K562 (cell line): Measurements from ENCODE around the gene ABCG5. TPM values are rescaled to one million over a fixed set of nuclear protein-coding genes. Genes with fewer than 3 reads are reported as not detected.

Source experiments
- HDAC8 ChIP-seq: fragments of 450-650 bp; IDR thresholded peaks from 2 replicates; pipeline ENCODE4 v1.6.1; 2016; ENCODE audit warnings: mild to moderate bottlenecking, missing genetic modification characterization, moderate library complexity, missing compliant biosample characterization
- MTA3 ChIP-seq: fragments of 450-650 bp; formaldehyde crosslinking; IDR thresholded peaks from 2 replicates; pipeline ENCODE4 v1.6.1; 2017; ENCODE audit warnings: mild to moderate bottlenecking, borderline replicate concordance
- PTRF ChIP-seq: fragments of 450-650 bp; IDR thresholded peaks from 2 replicates; pipeline ENCODE4 v1.6.1; 2016; ENCODE audit warnings: mild to moderate bottlenecking, missing genetic modification characterization, missing compliant biosample characterization
- ZNF586 ChIP-seq: fragments of 450-650 bp; formaldehyde crosslinking; conservative IDR thresholded peaks from 2 replicates; pipeline ENCODE4 v1.4.0; 2020; ENCODE audit warnings: mild to moderate bottlenecking, moderate library complexity
- ZNF717 ChIP-seq: fragments of 250-450 bp; sonication (Bioruptor Pico); IDR thresholded peaks from 2 replicates; pipeline ENCODE4 v1.5.0; 2021
- polyA plus RNA-seq, 8 experiments: library from polyadenylated mRNA; depleted of rRNA in 4 of 8; stranded (reverse) in 5 of 8; unstranded in 3 of 8; fragments of >200 nt; fragmentation: Nextera tagmentation in 2 of 8; fragmentation: Illumina TruSeq in 1 of 8; extraction: Ambion mirVana in 2 of 8; extraction: Trizol in 1 of 8; gene quantifications; 2 replicates each; pipeline versions ENCODE4 v1.2.1 to v1.2.3, GENCODE V29; 2011 to 2014; ENCODE audit warnings: inconsistent platforms in 1 of 8, missing spikeins in 1 of 8
- total RNA-seq, 7 experiments: library from RNA; depleted of rRNA in 6 of 7; stranded (reverse); fragments of >200 nt in 6 of 7; fragmentation: Illumina TruSeq in 2 of 7; extraction: Trizol in 2 of 7; gene quantifications; 2 replicates each; pipeline versions ENCODE4 v1.2.1 to v1.2.3, GENCODE V29; 2011 to 2021; ENCODE audit warnings: low replicate concordance in 1 of 7
- TF ChIP-seq, protein P1 (sequence below), 2 experiments: fragments of 450-650 bp in 1 of 2; sonication (generic) in 1 of 2; formaldehyde crosslinking in 1 of 2; IDR thresholded peaks; 2 replicates each; pipeline versions ENCODE4 v1.7.1 to v1.9.0; 2016 to 2022; ENCODE audit warnings: inconsistent platforms in 1 of 2, mild to moderate bottlenecking in 1 of 2, missing genetic modification reagents in 1 of 2
- TF ChIP-seq, protein P2 (sequence below): fragments of 450-650 bp; IDR thresholded peaks from 2 replicates; pipeline ENCODE4 v1.6.1; 2018; ENCODE audit warnings: mild to moderate bottlenecking, low read depth; ENCODE audit not compliant: partially characterized antibody
- TF ChIP-seq, protein P3 (sequence below), 2 experiments: IDR thresholded peaks in 1 of 2; conservative IDR thresholded peaks in 1 of 2; 2 replicates each; pipeline ENCODE4 v1.6.1; 2016; ENCODE audit warnings: low read depth in 2 of 2, mild to moderate bottlenecking in 1 of 2, missing compliant biosample characterization in 1 of 2, missing genetic modification characterization in 1 of 2, moderate library complexity in 1 of 2
- TF ChIP-seq, protein P4 (sequence below), 2 experiments: fragments of 450-650 bp; conservative IDR thresholded peaks; 2 replicates each; pipeline ENCODE4 v1.6.1; 2017; ENCODE audit warnings: mild to moderate bottlenecking in 2 of 2, moderate library complexity in 2 of 2

ABCG5 gene
- total and polyA plus RNA-seq, 9 of the 15 experiments (the other 6 are each of a cell fraction or from before 2014, with no cell fraction given), result 0.01 TPM; not detected in 7

DNA sequence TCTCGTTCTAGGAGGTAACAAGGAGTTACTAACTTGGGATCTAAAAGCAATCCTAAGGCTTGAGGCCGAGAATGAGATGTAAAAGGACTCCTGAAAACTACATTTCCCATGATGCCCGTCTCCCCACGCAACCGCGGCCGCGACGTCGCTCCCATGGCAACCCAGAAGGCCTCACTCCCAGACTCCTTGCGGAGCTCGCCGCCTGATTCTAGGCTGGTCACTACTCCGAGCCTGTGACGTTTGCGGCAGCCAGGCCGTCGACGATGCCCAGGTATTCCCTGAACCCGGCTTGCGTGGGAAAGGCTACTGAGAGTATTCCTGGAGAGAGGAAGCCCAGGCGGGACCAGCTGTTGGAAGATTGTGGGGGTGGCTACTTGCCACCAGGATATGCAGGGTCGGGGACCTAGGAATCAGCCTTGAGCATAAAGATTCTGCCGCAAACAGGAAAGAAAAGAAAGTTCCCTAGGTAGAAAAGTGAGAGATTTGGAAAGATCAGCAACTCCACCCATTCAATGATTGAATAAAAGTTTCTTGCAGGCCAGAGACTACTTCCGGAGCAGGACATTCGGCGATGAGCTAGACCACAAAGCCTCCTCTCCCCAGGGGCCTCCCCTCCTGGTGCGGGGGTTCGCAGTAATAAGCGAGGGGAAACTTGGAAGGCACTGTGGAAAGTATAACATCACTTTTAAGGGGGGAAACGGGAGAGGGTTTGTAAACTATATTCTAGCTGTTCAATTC, 64.6 kb downstream of the ABCG5 start, which contains the start of gene DYNC2LI1 (continued):
- TF ChIP-seq, protein P1, sequence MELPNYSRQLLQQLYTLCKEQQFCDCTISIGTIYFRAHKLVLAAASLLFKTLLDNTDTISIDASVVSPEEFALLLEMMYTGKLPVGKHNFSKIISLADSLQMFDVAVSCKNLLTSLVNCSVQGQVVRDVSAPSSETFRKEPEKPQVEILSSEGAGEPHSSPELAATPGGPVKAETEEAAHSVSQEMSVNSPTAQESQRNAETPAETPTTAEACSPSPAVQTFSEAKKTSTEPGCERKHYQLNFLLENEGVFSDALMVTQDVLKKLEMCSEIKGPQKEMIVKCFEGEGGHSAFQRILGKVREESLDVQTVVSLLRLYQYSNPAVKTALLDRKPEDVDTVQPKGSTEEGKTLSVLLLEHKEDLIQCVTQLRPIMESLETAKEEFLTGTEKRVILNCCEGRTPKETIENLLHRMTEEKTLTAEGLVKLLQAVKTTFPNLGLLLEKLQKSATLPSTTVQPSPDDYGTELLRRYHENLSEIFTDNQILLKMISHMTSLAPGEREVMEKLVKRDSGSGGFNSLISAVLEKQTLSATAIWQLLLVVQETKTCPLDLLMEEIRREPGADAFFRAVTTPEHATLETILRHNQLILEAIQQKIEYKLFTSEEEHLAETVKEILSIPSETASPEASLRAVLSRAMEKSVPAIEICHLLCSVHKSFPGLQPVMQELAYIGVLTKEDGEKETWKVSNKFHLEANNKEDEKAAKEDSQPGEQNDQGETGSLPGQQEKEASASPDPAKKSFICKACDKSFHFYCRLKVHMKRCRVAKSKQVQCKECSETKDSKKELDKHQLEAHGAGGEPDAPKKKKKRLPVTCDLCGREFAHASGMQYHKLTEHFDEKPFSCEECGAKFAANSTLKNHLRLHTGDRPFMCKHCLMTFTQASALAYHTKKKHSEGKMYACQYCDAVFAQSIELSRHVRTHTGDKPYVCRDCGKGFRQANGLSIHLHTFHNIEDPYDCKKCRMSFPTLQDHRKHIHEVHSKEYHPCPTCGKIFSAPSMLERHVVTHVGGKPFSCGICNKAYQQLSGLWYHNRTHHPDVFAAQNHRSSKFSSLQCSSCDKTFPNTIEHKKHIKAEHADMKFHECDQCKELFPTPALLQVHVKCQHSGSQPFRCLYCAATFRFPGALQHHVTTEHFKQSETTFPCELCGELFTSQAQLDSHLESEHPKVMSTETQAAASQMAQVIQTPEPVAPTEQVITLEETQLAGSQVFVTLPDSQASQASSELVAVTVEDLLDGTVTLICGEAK (IDR thresholded peaks at IDR 0.05), result peak; percentile 38; the same call in 1 of the 2 replicates
- TF ChIP-seq, protein P1 (CRISPR knock-in tag; IDR thresholded peaks at IDR 0.05), result no peak
- no peak for TF ChIP-seq ZNF586 (CRISPR knock-in tag)
- TF ChIP-seq HDAC8 (tag), result no peak
- TF ChIP-seq, protein P2, sequence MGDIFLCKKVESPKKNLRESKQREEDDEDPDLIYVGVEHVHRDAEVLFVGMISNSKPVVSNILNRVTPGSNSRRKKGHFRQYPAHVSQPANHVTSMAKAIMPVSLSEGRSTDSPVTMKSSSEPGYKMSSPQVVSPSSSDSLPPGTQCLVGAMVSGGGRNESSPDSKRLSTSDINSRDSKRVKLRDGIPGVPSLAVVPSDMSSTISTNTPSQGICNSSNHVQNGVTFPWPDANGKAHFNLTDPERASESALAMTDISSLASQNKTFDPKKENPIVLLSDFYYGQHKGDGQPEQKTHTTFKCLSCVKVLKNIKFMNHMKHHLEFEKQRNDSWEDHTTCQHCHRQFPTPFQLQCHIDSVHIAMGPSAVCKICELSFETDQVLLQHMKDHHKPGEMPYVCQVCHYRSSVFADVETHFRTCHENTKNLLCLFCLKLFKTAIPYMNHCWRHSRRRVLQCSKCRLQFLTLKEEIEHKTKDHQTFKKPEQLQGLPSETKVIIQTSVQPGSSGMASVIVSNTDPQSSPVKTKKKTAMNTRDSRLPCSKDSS, result no peak
- TF ChIP-seq, protein P3, sequence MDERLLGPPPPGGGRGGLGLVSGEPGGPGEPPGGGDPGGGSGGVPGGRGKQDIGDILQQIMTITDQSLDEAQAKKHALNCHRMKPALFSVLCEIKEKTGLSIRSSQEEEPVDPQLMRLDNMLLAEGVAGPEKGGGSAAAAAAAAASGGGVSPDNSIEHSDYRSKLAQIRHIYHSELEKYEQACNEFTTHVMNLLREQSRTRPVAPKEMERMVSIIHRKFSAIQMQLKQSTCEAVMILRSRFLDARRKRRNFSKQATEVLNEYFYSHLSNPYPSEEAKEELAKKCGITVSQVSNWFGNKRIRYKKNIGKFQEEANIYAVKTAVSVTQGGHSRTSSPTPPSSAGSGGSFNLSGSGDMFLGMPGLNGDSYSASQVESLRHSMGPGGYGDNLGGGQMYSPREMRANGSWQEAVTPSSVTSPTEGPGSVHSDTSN (CRISPR knock-in tag; IDR thresholded peaks at IDR 0.05; ENCODE audit: low read depth), result no peak
- TF ChIP-seq, protein P3 (tag; conservative IDR thresholded peaks at IDR 0.05; ENCODE audit: low read depth), result no peak
- TF ChIP-seq, protein P4, sequence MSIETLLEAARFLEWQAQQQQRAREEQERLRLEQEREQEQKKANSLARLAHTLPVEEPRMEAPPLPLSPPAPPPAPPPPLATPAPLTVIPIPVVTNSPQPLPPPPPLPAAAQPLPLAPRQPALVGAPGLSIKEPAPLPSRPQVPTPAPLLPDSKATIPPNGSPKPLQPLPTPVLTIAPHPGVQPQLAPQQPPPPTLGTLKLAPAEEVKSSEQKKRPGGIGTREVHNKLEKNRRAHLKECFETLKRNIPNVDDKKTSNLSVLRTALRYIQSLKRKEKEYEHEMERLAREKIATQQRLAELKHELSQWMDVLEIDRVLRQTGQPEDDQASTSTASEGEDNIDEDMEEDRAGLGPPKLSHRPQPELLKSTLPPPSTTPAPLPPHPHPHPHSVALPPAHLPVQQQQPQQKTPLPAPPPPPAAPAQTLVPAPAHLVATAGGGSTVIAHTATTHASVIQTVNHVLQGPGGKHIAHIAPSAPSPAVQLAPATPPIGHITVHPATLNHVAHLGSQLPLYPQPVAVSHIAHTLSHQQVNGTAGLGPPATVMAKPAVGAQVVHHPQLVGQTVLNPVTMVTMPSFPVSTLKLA (conservative IDR thresholded peaks at IDR 0.05), result peak; percentile 47 to 71; a peak in 3 of 4 replicates
- peak; percentile 40; the same call in 1 of the 2 replicates for TF ChIP-seq MTA3
- no peak for TF ChIP-seq ZNF717 (CRISPR knock-in tag)
- TF ChIP-seq PTRF (tag), result no peak
